Middle frontal gyrus (tissue), 1 donor: ENCODE results near the gene FAM222A.

Experiments
- DNase-seq: peaks from one replicate; pipeline ENCODE4 v3.0.0-alpha.2; 2015; ENCODE audit warnings: low spot score; ENCODE audit errors: extremely low spot score

FAM222A gene

DNA sequence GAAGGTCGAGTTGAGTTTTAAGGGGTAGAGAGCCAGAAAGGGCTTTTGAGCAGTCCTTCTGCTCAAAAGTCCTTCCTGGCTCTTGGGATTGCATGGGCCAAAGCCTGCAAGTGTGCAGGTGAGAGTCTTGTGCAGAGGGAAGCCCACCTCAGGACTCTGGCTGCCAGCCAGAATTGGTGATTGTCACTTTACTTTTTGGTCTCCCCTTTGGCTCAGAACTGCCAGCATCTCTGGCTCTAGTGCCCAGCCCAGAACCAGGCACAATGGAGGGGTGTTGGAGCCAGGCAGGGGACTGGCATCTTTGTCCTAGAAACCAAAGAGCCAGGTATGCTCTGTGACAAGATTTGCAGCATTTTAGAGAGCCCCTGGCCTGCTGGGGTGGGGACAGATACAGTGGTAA lies 23.5 kb downstream of the FAM222A start:
- DNase-seq = no peak

DNA sequence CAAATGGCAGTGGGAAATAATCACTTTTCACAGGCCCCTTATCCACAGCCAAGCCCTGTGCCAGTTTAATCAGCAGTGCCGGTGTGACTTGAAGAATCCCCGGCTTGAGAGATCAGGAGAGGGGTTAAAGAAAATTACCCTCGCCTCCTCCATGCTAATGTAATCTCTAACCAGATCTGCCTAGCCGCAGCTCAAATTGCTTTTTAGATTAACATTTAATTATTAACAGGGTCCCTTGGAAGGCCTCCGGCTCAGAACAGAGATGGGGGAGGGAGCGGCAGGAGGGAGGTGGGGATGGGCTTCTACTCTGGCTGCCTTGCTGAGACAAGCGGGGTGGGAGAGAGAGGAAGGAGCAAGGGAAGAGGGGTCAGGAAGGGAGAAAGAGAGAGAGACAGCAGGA lies 24.0 kb downstream of the FAM222A start:
- DNase-seq = no peak

- DNase-seq = no peak
These were observed 24.6 kb downstream of the FAM222A start for GRCh38 chr12:109738209-109738608.

DNA sequence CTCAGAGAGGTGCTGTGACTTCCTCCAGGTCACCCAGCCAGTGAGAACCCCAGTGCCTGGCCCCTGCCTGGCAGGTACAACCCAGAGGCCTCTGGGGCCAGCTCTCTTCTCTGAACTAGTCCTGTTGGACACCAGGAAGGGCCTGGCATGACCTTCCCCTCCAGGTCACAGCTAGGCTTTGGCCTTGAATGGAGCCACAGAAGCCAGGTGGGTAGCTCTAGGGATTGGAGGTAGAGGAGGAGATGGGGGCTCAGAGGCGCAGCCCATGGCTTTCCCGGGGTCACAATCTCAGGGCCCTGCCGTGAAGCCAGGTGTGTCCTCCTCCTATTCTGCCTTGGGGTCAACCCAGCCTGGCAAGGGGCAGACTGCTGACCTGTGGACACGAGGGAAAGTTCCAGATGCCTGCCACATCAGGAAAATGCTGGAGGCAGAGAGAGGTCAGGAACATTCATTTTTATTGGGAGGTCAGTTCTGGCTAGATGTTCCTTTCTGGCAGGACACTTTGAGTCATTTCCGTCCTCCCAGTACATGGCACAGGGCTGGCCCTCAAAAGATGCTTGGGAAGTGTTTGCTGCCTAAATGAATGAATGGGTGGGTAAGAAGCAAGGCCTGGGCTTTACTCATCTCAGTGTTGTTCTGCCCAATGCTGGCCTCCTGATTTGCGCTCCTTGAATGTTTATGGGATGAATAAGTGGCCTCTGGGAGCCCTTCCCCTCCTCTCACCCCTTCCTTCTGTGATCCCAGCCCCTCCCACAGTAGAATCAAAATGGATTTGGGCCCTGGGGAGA lies 25.4 kb downstream of the FAM222A start:
- DNase-seq = no peak

DNA sequence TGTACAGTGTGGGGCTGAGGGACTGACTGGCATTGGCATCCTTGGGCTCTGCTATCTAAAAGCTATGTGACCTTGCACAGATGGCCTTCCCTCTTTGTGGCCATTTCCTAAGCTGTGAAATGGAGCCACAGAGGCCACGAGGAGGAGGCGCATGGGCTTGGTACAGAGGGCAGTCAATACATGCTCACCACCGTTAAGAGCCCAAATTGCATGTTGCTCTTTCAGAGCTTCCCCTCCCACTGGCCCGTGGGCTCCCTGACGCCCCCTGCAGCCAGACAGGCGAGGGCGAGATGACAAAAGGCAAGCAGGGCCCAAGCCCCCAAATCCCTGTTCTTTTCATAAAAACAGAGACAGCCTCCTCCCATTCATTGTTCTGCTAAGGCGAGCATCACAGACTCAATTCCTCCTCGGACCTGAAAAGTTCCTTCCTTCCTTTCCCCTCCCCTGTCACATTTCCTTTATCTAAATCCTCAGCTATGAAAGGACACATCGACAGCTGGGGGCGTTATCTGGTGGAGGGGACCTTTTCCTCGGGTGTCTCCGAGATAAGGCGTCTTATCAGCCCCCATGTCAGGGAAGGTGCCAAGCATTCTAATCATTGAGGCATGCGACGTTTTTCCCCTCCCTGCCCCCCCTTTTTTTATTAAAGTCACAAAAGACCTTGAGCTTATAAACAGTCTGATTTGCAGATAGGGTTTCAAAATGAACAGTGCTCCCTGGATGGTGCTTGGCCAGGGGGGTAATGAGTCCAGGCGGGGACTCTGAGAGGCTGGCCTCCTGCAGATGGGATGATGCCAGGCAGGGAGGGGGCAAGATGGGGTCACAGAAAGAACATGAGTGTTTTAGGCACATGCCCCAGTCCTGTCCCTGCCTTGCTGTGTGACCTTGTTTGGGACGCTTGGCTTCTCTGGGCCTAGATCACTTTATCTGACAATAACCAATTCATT lies 26.4 kb downstream of the FAM222A start:
- DNase-seq = no peak

DNA sequence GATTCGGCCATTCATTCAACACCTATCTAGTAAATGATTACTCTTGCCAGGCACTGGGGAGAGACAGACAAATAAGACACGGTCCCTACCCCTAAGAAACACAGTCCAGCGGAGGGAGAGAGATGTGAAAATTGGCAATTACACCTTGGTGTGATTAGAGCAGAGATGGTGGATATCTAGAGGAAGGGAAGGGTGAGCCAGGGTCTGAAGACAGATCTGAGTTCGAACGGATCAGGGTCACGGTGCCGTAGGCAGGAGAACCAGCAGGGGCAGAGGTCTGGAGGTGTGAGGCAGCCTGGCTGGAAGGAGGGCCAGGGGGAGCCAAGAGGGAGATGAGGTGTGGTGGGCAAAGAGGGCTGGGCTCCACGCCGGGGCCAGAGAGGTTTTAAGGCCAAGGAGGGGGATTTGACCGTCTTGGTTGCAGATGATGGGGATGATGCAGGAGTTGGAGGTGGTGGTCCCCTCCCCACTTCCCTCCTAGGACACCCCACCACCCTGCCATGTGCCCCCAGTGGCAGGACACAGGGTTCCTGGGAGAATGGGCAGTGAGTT lies 27.1 kb downstream of the FAM222A start:
- no peak for DNase-seq

- DNase-seq = no peak
These were observed 27.8 kb downstream of the FAM222A start for GRCh38 chr12:109741286-109741969.

GRCh38 chr12:109741970-109742703 lies 28.5 kb downstream of the FAM222A start:
- no peak for DNase-seq

GRCh38 chr12:109743076-109743910 lies 29.7 kb downstream of the FAM222A start:
- DNase-seq = no peak

DNA sequence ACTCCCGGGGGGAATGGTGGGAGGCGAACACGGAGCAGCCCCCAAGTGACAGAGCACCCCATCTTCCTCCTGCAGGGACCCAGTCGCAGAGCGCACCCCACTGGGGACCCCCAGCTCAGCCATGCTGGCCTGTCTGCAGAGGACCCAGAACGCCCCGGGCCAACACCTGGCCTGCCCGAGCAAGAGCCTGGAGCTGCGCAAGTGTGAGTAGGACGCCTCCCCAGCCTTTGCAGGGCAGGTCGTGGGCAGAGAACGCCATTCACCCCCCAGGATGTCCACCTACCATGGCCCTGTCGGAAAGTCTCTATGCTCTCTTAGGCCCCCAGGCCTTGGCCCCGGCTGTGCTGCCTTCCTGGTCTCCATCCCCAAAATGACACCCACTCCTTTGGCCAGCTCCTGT lies 30.4 kb downstream of the FAM222A start:
- DNase-seq = no peak

GRCh38 chr12:109744986-109745942 lies 31.6 kb downstream of the FAM222A start:
- no peak for DNase-seq

DNA sequence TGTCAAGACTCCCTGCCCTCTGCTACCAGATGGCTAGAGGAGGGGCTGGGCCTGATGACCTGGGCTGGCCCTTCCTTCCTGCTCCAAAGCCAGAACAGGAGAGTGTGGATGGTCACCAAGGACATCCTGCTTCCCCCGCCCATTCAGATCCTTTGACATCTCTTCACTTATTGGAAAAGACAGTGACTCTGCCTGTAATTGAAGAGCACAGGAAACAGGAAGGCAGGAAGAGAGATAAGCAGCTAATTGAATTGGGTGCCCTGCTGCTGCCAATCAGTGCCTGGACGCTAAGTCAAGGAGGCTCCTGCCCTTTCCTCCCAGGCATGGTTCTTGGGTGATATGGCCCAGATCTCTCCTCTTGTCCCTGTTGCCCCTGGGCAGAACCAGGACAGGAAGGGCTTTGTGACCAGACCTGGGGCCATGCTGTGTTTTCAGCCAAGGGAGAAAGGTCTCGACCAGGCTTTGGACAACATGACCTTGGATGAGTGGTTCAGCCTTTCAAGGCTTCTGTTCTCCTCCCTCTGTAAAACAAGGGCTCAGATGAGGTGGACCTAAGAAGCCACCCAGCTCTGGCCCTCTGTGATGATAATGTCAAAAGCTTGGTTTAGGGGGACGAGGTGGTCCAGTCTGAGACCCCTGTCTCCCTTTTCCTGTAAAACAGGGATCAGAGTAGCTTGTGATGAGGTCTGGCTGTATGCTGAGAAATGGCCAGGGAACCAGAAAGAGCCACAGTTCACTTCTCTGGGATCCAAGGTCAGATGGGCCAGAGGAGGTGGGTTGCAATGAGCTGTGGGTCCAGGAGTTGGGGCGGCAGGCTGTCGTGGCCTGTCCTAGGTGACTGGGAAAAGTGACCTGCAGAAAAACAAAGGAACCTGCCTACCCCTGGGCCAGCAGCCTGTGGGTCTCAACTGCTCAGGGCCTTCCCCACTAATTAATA lies 38.8 kb downstream of the FAM222A start:
- DNase-seq = no peak

DNA sequence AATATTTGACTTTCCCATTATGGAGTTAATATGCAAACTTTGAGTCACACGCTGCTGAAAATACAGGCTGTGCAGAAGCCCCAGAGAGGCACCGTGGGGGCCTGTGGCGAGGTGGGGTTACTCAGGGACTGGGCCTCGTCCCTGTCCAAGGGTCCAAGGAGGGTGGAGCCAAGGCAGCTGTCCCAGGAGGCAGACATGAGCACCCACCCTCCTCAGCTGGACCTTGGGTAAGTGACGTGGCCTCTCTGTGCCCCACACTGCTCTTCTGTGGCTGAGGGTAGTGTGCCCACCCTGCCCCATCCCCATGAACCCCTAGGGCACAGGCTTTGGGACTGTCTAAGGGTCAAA lies 39.4 kb downstream of the FAM222A start:
- DNase-seq = no peak

GRCh38 chr12:109753959-109754358 lies 40.3 kb downstream of the FAM222A start:
- DNase-seq = no peak

GRCh38 chr12:109756457-109756856 lies 42.8 kb downstream of the FAM222A start:
- no peak for DNase-seq

GRCh38 chr12:109757671-109758265 lies 44.1 kb downstream of the FAM222A start:
- DNase-seq = no peak
